GM12865 (cell line): Measurements from ENCODE around the gene WDR1.

Experiments used
- DNase-seq: peaks from one replicate; pipeline ENCODE4 v3.0.0; 2010; ENCODE audit warnings: low read depth
- H3K4me3 ChIP-seq: 2 replicates; pipeline ENCODE4 v1.5.1; 2011; ENCODE audit warnings: mild to moderate bottlenecking, low read depth, low read length, control low read depth
- CTCF ChIP-seq: IDR thresholded peaks from 2 replicates; pipeline ENCODE4 v1.5.1; 2011; ENCODE audit warnings: low read length, control low read depth, low read depth, inconsistent platforms; ENCODE audit not compliant: insufficient read depth; ENCODE audit errors: missing control alignments

The WDR1 gene

DNA sequence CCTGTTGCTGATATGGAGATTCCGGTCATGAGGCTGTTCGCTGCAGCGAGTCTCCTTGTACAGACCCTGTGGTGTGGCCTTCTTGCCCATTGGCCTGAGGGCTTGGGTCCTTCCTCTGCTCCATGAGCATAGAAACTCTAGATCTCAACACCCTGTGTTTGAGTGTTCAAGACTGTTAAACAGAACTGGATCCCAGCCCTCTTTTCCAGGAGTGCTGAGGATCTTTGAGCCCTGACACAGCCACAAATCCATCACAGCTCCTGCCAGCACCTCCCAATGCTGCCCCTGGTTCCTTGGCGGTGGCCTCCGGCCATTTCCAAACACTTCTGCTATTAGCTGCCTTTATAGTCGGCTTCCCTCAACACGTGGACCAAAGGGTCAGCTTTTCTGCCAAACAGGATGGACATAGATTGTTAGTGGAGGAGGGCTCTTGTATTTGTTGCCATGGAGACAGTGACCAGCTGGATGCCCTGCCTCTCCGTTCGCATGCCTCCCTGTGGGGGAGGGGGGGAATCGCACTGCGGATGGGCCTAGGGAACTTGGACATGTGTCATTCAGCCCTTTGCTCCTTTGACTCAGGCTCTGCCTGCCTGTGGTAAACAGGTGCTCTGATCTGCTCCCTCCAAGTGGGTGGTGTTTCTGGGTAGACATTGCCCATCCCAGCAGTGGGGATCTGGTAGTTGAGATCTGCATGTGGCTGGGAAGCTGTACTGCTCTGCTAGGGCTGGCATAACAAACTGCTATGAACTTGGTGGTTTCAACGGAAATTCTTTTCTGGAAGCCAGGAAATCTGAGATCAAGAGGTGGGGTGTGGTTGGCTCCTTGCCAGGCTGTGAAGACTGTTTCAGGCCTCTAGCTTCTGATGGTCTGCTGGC is 6.9 kb upstream of the WDR1 start:
- no peak for DNase-seq
- TF ChIP-seq CTCF: no peak
- no peak overlapping the region for H3K4me3 ChIP-seq

GRCh38 chr4:10122236-10122932 is 5.8 kb upstream of the WDR1 start:
- no peak for TF ChIP-seq CTCF
- H3K4me3 ChIP-seq: no peak overlapping the region
- no peak for DNase-seq

DNA sequence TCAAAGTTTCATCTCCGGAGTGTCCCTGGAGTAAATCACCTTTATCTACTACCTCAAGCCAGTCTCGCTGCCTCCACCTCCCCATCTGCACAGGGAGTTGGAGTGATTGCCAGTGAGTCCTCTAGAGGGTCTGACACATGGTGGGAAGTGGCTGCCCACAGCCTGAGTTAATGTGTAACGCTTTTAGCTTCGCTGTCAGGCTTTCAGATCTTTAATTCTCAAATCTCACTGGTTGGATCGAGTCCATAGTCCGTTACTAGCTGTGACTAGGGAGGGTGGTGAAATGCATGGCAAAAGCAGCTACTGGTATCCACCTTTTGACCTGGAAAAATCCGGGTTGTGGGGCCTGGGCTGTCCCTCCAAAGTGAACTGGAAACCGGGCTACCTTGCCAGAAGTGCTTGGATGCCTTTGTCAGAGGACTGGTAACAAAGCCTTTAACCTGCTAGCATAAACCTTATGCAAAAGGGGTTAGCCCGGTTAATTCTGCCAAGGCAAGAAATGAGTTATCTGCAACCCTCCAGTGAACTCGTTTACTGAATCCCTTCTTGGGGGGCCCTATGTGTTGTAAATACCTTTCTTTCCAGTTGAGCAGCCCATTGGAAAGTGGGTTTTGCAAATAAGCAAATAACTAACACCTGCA is 5.1 kb upstream of the WDR1 start:
- DNase-seq: no peak
- TF ChIP-seq CTCF: no peak
- no peak overlapping the region for H3K4me3 ChIP-seq

- H3K4me3 ChIP-seq: no peak overlapping the region
- no peak for TF ChIP-seq CTCF
- DNase-seq: no peak
These were observed 4.5 kb upstream of the WDR1 start for GRCh38 chr4:10120943-10121567.

- no peak overlapping the region for H3K4me3 ChIP-seq
- no peak for DNase-seq
- no peak for TF ChIP-seq CTCF
These were observed 3.2 kb upstream of the WDR1 start for GRCh38 chr4:10119773-10120172.

DNA sequence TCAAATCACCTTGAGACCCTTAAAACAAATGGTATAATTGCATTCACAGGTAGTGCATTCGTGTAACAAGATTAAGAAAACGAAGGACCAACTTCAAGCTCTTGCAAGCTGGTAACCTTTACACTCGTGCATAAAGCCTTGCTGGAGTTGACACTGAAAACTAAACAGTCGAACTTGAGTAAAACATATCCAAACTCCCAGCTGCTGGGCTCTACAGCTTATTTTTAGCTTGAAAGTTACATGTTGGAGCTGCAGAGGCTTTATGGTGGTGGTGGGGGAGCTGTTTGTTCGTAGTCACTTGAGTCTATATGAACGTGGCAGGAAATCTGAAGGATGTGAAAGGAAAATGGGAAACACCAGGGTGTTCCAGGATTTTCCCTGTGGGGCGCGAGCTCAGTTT is 2.7 kb upstream of the WDR1 start:
- no peak for DNase-seq
- H3K4me3 ChIP-seq: no peak overlapping the region
- no peak for TF ChIP-seq CTCF
